GM21723 (cell line): Measurements from ENCODE around the gene FAM241A.

Experiments
- ATAC-seq: cut with Tn5 transposase; IDR thresholded peaks from one replicate; pipeline ENCODE4 v1.9.1; 2021; ENCODE audit warnings: mild to moderate bottlenecking, moderate library complexity; ENCODE audit not compliant: unreplicated experiment

Gene FAM241A

GRCh38 chr4:112210777-112211176 lies 65.5 kb downstream of the FAM241A start:
- ATAC-seq = no peak

- no peak for ATAC-seq
Observed at GRCh38 chr4:112213091-112213490, 67.8 kb downstream of the FAM241A start.

GRCh38 chr4:112213856-112214255 lies 68.6 kb downstream of the FAM241A start:
- no peak for ATAC-seq

GRCh38 chr4:112214390-112215264 lies 69.4 kb downstream of the FAM241A start:
- ATAC-seq = no peak

GRCh38 chr4:112219826-112220366 lies 74.6 kb downstream of the FAM241A start:
- no peak for ATAC-seq

GRCh38 chr4:112222219-112222955 lies 77.1 kb downstream of the FAM241A start:
- no peak for ATAC-seq

GRCh38 chr4:112225157-112225556 lies 79.9 kb downstream of the FAM241A start:
- no peak for ATAC-seq

- ATAC-seq = peak; percentile 85
Observed at GRCh38 chr4:112230879-112231778, 85.9 kb downstream of the FAM241A start.

- ATAC-seq = peak; percentile 77
Observed at GRCh38 chr4:112231779-112232713, 86.8 kb downstream of the FAM241A start, which contains the start of gene AP1AR. AP1AR (plus strand) TSS chr4:112231787; CDS start chr4:112232092, 305 bp downstream.

- no peak for ATAC-seq
Observed at GRCh38 chr4:112234952-112235609, 89.8 kb downstream of the FAM241A start.

GRCh38 chr4:112236040-112236439 lies 90.8 kb downstream of the FAM241A start:
- ATAC-seq = no peak

- no peak for ATAC-seq
Observed at GRCh38 chr4:112238833-112239232, 93.6 kb downstream of the FAM241A start.
